Ovary (tissue), 9 donors: Measurements from ENCODE around the gene ELL2. TPM values are rescaled to one million over a fixed set of nuclear protein-coding genes. Genes with fewer than 3 reads are reported as not detected.

Source experiments
- DNase-seq, 5 donors: peaks; one replicate each; pipeline ENCODE4 v3.0.0-alpha.2; 2019 to 2020
- H3K27ac ChIP-seq, 2 donors: fragments of 200-600 bp; one replicate each; pipeline versions ENCODE4 v1.5.1 to v1.8.0; 2019 to 2022
- H3K27me3 ChIP-seq: fragments of 200-600 bp; one replicate; pipeline ENCODE4 v1.8.0; 2022
- H3K36me3 ChIP-seq: fragments of 200-600 bp; sonication (generic); one replicate; pipeline ENCODE4 v1.5.1; 2019
- H3K4me1 ChIP-seq: one replicate; pipeline ENCODE4 v1.8.1; 2013; ENCODE audit warnings: mild to moderate bottlenecking, moderate library complexity; ENCODE audit not compliant: insufficient read depth
- H3K4me3 ChIP-seq: fragments of 200-600 bp; sonication (generic); one replicate; pipeline ENCODE4 v1.5.1; 2017
- H3K9me3 ChIP-seq, 2 donors: fragments of 200-600 bp in 1 of 2; sonication (generic) in 1 of 2; one replicate each; pipeline versions ENCODE4 v1.5.1 to v1.8.1; 2013 to 2019; ENCODE audit warnings: mild to moderate bottlenecking in 1 of 2, moderate library complexity in 1 of 2
- EP300 ChIP-seq: sonication (generic); formaldehyde crosslinking; IDR thresholded peaks from one replicate; pipeline ENCODE4 v1.6.1; 2017; ENCODE audit warnings: antibody characterized with exemption
- POLR2A ChIP-seq: fragments of 450-650 bp; IDR thresholded peaks from one replicate; pipeline ENCODE4 v1.6.1; 2017; ENCODE audit warnings: antibody characterized with exemption, mild to moderate bottlenecking, moderate library complexity
- WGBS, 3 donors: extraction: QIAGEN DNeasy Blood & Tissue Kit in 1 of 3; methylation state at CpG; one replicate each; pipeline versions ENCODE4 v1.1.5 to v1.1.7; 2013 to 2017; 5-methylcytosine and 5-hydroxymethylcytosine counted together
- intact Hi-C, 4 donors: fragments of 100-400 bp; cut with DNase I; formaldehyde crosslinking; loops; one replicate each; pipeline versions ENCODE4 v1.11.0 to v1.15.1; 2022 to 2023
- polyA plus RNA-seq, 2 donors: library from polyadenylated mRNA; stranded (reverse); fragments of 200-250 nt in 1 of 2; fragments of 350-450 nt in 1 of 2; fragmentation: Illumina TruSeq in 1 of 2; extraction: RNeasy Lipid Tissue Mini Kit (QIAGEN cat#74804) in 1 of 2; gene quantifications; one replicate each; pipeline ENCODE4 v1.2.3, GENCODE V29; 2013 to 2014
- total RNA-seq, 7 donors: library from RNA; depleted of rRNA in 2 of 7; stranded (reverse); fragments of >200 nt in 2 of 7; fragmentation: NEBNext Ultra II Directional in 3 of 7; extraction: Animal tissue kit (Norgen Biotek cat#: 25700) in 3 of 7; gene quantifications; one replicate each; pipeline versions ENCODE4 v1.1.0 to v1.2.4, GENCODE V29; 2016 to 2023
- TF ChIP-seq, protein P1 (sequence below), 3 donors: fragments of 450-650 bp in 2 of 3; fragments of 200-600 bp in 1 of 3; IDR thresholded peaks; one replicate each; pipeline versions ENCODE4 v1.5.1 to v1.8.0; 2016 to 2022; ENCODE audit warnings: antibody characterized with exemption in 3 of 3, mild to moderate bottlenecking in 1 of 3
- donor health status: DM: no; HTN: no; CAD: no; lungs with moderate emphysema.
- donor health status: DM: no; HTN: no; CAD: no.
- donor health status: Bipolar disorder and iron deficiency.
- donor health status: DM: yes; HTN: yes; CAD: no.
- donor health status: DM: no; HTN: no; CAD: no.
- donor health status: DM: yes; HTN: yes; CAD: no.

The ELL2 gene
- total and polyA plus RNA-seq, 9 donors, result 7.2 to 73.2 (median 25.1) TPM

GRCh38 chr5:95880081-95880926 is 81.3 kb downstream of the ELL2 start:
- no peaks in the 10 kb centered on the region for H3K9me3 ChIP-seq
- no peak overlapping the region for H3K27ac ChIP-seq
- intact Hi-C loops, result no loop called here

GRCh38 chr5:95879661-95880060 is 82.0 kb downstream of the ELL2 start:
- intact Hi-C loops, result no loop called here
- Histone ChIP-seq H3K27me3 (no peaks in the 10 kb centered on the region), H3K4me3 (no peak overlapping the region), H3K4me1 (peaks cover 4% of the 10 kb centered on the region), H3K9me3 (no peaks in the 10 kb centered on the region), H3K36me3 (no peaks in the 10 kb centered on the region), H3K27ac (no peak overlapping the region)
- WGBS, 3 donors, result 81 to 83% (median 82%) methylated on average over 5 of the region's 5 CpGs
- TF ChIP-seq EP300 (no peak), POLR2A (no peak)
- TF ChIP-seq, protein P1, sequence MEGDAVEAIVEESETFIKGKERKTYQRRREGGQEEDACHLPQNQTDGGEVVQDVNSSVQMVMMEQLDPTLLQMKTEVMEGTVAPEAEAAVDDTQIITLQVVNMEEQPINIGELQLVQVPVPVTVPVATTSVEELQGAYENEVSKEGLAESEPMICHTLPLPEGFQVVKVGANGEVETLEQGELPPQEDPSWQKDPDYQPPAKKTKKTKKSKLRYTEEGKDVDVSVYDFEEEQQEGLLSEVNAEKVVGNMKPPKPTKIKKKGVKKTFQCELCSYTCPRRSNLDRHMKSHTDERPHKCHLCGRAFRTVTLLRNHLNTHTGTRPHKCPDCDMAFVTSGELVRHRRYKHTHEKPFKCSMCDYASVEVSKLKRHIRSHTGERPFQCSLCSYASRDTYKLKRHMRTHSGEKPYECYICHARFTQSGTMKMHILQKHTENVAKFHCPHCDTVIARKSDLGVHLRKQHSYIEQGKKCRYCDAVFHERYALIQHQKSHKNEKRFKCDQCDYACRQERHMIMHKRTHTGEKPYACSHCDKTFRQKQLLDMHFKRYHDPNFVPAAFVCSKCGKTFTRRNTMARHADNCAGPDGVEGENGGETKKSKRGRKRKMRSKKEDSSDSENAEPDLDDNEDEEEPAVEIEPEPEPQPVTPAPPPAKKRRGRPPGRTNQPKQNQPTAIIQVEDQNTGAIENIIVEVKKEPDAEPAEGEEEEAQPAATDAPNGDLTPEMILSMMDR (IDR thresholded peaks at IDR 0.05), result no peak
- DNase-seq, result no peak

More at GRCh38 chr5:95880081-95880926, 81.3 kb downstream of the ELL2 start:
- 76 to 80% (median 78%) methylated on average over 5 of the region's 5 CpGs for WGBS, 3 donors
- Histone ChIP-seq H3K4me1 (peaks cover 4% of the 10 kb centered on the region), H3K4me3 (no peak overlapping the region), H3K27me3 (no peaks in the 10 kb centered on the region), H3K36me3 (no peaks in the 10 kb centered on the region)
- no peak for DNase-seq
- TF ChIP-seq EP300 (no peak), POLR2A (no peak)
- TF ChIP-seq, protein P1 (IDR thresholded peaks at IDR 0.05), result no peak

- no peaks in the 10 kb centered on the region for H3K27me3 ChIP-seq
- intact Hi-C loops, result no loop called here
- WGBS, 3 donors, result 57 to 59% (median 58%) methylated on average over 8 of the region's 8 CpGs
- DNase-seq, result no peak
- no peaks in the 10 kb centered on the region for H3K9me3 ChIP-seq
- H3K36me3 ChIP-seq, result no peaks in the 10 kb centered on the region
- no peak overlapping the region for H3K27ac ChIP-seq
- H3K4me1 ChIP-seq, result no peaks in the 10 kb centered on the region
- H3K4me3 ChIP-seq, result no peak overlapping the region
- TF ChIP-seq EP300 (no peak), POLR2A (no peak)
- TF ChIP-seq, protein P1 (IDR thresholded peaks at IDR 0.05), result no peak
Measured at GRCh38 chr5:95878417-95879323, 83.0 kb downstream of the ELL2 start.

GRCh38 chr5:95876782-95877181 is 84.9 kb downstream of the ELL2 start:
- 89 to 90% (median 90%) methylated on average over 2 of the region's 2 CpGs for WGBS, 3 donors
- Histone ChIP-seq H3K4me1 (no peaks in the 10 kb centered on the region), H3K4me3 (no peak overlapping the region), H3K27ac (no peak overlapping the region), H3K27me3 (no peaks in the 10 kb centered on the region), H3K36me3 (no peaks in the 10 kb centered on the region), H3K9me3 (no peaks in the 10 kb centered on the region)
- no peak for TF ChIP-seq EP300
- TF ChIP-seq, protein P1 (IDR thresholded peaks at IDR 0.05), result no peak
- no peak for TF ChIP-seq POLR2A
- intact Hi-C loops, result no loop called here
- DNase-seq, result no peak
